Dermis blood vessel endothelial cell (primary cell): ENCODE measurements around the gene VPS16. TPM values are rescaled to one million over a fixed set of nuclear protein-coding genes. Genes with fewer than 3 reads are reported as not detected.

ENCODE experiments used
- DNase-seq: peaks from one replicate; pipeline ENCODE4 v3.0.0; 2010
- total RNA-seq: library from RNA; depleted of rRNA; stranded (reverse); fragments of >200 nt; gene quantifications from 2 replicates; pipeline ENCODE4 v1.2.3, GENCODE V29; 2014

Gene VPS16
- 51.6 and 52.4 TPM in 2 replicates for total RNA-seq

- peak; percentile 89 for DNase-seq
Measured at GRCh38 chr20:2840138-2840966, at the start of gene VPS16, which contains the start of gene PCED1A. VPS16 (plus strand) TSS chr20:2840745; CDS start chr20:2840775, 30 bp downstream. PCED1A (minus strand) TSS chr20:2840655; CDS start chr20:2839912, 743 bp downstream.

GRCh38 chr20:2793471-2793870 is 47.1 kb upstream of the VPS16 start:
- DNase-seq: no peak

- no peak for DNase-seq
Measured at GRCh38 chr20:2794202-2794748, 46.3 kb upstream of the VPS16 start.

GRCh38 chr20:2794866-2795447 is 45.6 kb upstream of the VPS16 start:
- no peak for DNase-seq

- no peak for DNase-seq
Measured at GRCh38 chr20:2795451-2795850, 45.1 kb upstream of the VPS16 start.

GRCh38 chr20:2796011-2796660 is 44.4 kb upstream of the VPS16 start:
- DNase-seq: no peak

GRCh38 chr20:2797136-2797983 is 43.2 kb upstream of the VPS16 start:
- no peak for DNase-seq

- no peak for DNase-seq
Measured at GRCh38 chr20:2798095-2798805, 42.3 kb upstream of the VPS16 start.

GRCh38 chr20:2798814-2799213 is 41.7 kb upstream of the VPS16 start:
- DNase-seq: no peak

GRCh38 chr20:2799271-2799670 is 41.3 kb upstream of the VPS16 start:
- no peak for DNase-seq

- DNase-seq: no peak
Measured at GRCh38 chr20:2799688-2800520, 40.6 kb upstream of the VPS16 start.

- DNase-seq: peak; percentile 46
Measured at GRCh38 chr20:2800521-2801285, 39.8 kb upstream of the VPS16 start, which contains the start of gene CPXM1. CPXM1 (minus strand) TSS chr20:2800627; CDS start chr20:2800572, 55 bp downstream.

GRCh38 chr20:2801286-2801728 is 39.2 kb upstream of the VPS16 start:
- no peak for DNase-seq

- DNase-seq: no peak
Measured at GRCh38 chr20:2804041-2804828, 36.3 kb upstream of the VPS16 start.

- no peak for DNase-seq
Measured at GRCh38 chr20:2804852-2805688, 35.5 kb upstream of the VPS16 start.

GRCh38 chr20:2805689-2806350 is 34.7 kb upstream of the VPS16 start:
- no peak for DNase-seq

GRCh38 chr20:2806351-2806701 is 34.2 kb upstream of the VPS16 start:
- DNase-seq: no peak
